GM20000 (cell line): ENCODE data around the gene RHOBTB1.

Experiments used
- DNase-seq: peaks from one replicate; pipeline ENCODE4 v3.0.0; 2012; ENCODE audit warnings: low spot score
- TF ChIP-seq, protein P1 (sequence below): IDR thresholded peaks from 2 replicates; pipeline ENCODE4 v1.5.1; 2012; ENCODE audit warnings: mild to moderate bottlenecking, control low read depth; ENCODE audit errors: extremely low read depth, missing control alignments

Gene RHOBTB1

DNA sequence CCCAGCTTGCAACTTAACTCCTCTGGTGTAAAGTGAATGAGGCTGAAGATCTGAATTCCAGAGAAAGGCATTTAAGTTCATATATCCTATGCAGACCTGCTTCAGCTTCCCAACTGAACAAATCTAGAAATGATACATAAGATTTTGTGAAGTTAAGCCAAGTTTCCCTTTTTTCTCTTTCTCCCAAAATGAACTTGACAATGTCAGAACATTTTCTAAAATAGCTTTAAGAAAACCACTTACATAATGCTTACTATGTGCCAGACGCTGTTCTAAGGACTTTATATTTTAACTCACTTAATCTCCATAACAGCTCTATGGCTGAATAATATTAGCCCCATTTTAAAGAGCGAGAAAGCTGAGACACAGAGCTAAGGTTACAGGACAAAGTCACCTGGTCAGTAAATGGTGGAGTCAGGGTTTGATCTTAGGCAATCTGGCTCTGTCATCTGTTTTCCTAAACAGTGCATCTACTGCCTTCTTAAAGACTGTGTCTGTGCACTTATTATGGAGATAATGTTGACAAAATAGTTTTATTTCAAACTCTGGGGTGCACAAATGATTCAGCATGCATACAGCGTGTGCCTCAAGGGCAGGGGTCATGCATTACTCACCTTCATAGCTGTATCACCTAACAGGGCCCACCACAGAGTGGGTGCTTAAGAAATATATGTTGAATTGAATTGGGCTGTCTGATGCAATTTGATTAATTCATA lies 66.8 kb downstream of the RHOBTB1 start:
- TF ChIP-seq, protein P1, sequence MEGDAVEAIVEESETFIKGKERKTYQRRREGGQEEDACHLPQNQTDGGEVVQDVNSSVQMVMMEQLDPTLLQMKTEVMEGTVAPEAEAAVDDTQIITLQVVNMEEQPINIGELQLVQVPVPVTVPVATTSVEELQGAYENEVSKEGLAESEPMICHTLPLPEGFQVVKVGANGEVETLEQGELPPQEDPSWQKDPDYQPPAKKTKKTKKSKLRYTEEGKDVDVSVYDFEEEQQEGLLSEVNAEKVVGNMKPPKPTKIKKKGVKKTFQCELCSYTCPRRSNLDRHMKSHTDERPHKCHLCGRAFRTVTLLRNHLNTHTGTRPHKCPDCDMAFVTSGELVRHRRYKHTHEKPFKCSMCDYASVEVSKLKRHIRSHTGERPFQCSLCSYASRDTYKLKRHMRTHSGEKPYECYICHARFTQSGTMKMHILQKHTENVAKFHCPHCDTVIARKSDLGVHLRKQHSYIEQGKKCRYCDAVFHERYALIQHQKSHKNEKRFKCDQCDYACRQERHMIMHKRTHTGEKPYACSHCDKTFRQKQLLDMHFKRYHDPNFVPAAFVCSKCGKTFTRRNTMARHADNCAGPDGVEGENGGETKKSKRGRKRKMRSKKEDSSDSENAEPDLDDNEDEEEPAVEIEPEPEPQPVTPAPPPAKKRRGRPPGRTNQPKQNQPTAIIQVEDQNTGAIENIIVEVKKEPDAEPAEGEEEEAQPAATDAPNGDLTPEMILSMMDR, result no peak
- no peak for DNase-seq

DNA sequence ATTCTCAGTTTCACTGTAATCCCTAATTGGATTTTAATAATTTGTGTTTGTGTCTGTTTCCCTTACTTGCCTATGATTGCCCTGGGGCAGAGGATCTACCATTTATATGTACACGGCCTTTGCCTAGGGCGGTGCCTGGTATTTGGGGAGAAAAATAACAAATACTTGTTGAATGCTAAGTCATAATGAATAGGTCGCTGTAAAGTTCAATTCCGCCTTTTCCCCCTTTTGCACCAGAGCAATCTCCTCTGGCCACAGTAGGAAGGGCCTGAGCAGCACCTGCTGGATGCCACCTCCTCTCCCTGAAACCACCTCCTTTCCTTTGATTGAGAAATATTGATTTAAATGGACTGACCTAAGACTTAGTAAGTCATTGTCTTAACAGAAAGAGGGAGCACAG lies 70.2 kb downstream of the RHOBTB1 start:
- TF ChIP-seq, protein P1, result no peak
- no peak for DNase-seq

DNA sequence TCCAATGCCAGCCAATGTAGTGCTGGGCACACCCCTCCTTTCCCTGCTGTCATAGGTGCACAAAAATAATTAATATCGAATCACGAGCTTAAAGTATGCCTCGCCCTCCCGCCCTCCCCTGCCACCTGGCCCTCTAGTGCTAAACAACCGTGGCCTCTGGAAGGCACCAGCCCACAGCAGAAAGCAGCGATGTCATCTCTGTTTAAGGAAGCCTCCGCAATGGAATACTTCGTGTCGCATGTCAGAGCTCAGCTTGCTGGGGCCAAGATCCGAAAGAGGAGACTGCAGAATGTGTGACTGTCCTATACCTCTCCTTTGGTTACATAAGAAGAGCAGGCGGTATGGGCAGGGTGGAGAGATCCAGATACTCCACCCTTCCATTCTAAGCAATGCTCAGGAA lies 71.5 kb downstream of the RHOBTB1 start:
- no peak for DNase-seq
- TF ChIP-seq, protein P1, result no peak

DNA sequence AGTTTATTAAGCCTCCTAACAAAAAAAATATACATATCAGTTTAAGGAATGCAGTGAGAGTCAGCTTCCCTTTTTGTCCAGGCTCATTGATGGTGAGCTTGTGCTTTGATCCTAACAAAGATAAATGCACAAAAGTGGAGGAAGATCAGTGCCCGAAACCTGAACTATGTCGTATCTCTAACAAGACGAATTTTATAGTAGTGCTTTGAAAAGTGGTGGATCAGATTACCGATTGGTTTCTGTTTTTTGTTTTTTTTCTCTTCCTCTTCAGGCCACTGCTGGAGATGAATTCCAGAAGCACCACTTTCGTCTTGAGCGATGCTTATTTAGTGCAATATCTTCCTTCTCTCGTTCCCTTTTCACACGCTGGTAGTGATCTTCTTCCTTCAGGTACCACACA lies 72.8 kb downstream of the RHOBTB1 start:
- TF ChIP-seq, protein P1, result no peak
- no peak for DNase-seq

DNA sequence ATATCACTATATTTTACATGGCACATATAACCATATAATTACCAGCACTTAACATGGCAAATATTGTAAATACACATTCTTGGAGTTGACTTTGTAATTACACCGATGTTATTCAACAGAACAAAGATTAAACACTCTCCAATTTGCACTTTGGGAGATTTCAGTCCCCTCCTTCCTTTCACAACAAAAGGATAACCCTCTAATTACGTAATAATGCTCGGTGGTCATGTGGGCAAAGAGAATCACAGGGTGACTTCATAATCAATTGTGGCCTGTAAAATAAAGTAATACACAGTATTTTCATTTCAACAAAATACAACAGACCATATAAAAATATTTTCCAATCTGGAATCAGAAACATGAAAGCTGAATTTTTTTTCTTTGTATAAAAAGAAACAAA lies 73.2 kb downstream of the RHOBTB1 start:
- no peak for DNase-seq

DNA sequence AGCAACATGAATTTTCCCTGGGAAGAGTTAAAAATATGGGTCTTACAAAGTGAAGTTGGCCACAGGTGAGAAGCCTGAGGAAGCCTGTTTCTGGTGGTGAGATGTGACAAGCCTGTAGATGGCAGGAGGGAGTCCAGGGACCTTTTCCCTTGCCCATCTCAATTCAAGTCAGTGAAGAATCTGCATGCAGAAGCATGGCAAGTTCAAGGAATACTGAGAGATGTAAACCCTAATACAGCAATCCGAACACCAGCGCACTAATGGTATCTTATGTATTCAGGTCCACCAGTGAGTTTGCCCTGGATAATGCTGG lies 73.6 kb downstream of the RHOBTB1 start:
- DNase-seq, result no peak
- TF ChIP-seq, protein P1, result no peak

More for the DNA sequence above, 73.2 kb downstream of the RHOBTB1 start:
- TF ChIP-seq, protein P1, result no peak

DNA sequence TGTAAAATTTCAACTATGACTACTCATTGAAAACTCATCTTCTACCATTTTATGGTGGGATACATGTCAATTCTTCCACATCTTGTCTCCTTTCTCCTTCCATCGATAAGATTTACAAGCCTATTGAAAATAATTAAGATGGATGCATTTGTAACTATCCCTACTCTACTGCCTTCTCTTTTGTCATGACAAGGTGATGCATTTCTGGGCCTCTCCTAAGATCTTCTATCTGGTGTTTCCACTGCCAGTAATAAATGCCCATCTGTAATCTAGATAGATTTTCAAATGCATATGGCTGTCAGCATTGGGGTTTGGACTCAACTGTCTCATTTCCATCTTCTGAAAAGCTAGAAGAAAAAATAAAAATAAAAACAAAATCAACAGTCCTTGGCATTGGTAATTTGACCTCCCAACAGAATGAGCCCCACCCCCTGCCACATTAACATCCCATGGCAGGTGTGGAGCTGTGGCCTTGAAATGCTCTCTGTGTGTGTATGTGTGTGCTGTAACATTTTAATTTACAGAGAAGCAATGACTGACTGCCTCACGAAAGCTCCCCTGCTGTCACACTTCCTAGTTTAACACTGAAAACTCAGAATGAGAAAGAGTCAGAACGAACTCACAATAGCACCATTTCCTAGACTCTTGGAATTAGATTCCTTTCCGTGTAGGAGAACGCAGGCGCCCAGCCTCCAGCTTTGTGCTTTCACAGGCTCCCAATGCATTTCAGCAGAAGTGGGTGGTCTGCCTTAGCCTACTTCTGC lies 74.2 kb downstream of the RHOBTB1 start:
- no peak for DNase-seq
- TF ChIP-seq, protein P1, result no peak
